K562 (cell line): Measurements from ENCODE around the gene ARHGAP23. TPM values are rescaled to one million over a fixed set of nuclear protein-coding genes. Genes with fewer than 3 reads are reported as not detected.
A peak's percentile ranks its signal among the peaks of the same experiment; 100 is the strongest.

ENCODE experiments used
- ATAC-seq: fragments of 200-7000 bp; cut with Tn5 transposase; 3 replicates; pipeline ENCODE4 v1.9.1; 2020; ENCODE audit warnings: moderate library complexity
- BruUV-seq: library from RNA; stranded (reverse); fragments of 400-500 nt; replicated peaks from 2 replicates; lab custom pipeline; 2021; lab: Mats Ljungman, UMichigan
- CTCF ChIA-PET: fragments of 300-600 bp; formaldehyde crosslinking; extraction: SDS; loops from one replicate; lab custom pipeline; 2021; ENCODE audit warnings: low intra/inter-chr PET ratio; lab: Yijun Ruan, JAX
- POLR2A ChIA-PET: fragments of 300-600, 350-650 bp; sonication (Branson Sonifier 250); formaldehyde crosslinking; extraction: SDS; loops from one replicate; lab custom pipeline; 2021; ENCODE audit warnings: antibody characterized with exemption, inconsistent platforms; lab: Yijun Ruan, JAX
- DNase-seq, 4 experiments: peaks; one replicate each; pipeline versions ENCODE4 v3.0.0 to v3.0.0-alpha.2; 2011 to 2018; ENCODE audit warnings: low spot score in 3 of 4, mixed read lengths in 3 of 4; ENCODE audit errors: extremely low read depth in 1 of 4
- FAIRE-seq: peaks from 2 replicates; lab custom pipeline; 2011; peaks lifted over from hg19 to GRCh38; lab: Jason Lieb, UNC
- H2AFZ ChIP-seq: 2 replicates; pipeline ENCODE4 v1.6.0; 2011; ENCODE audit warnings: low read depth, low read length, control low read depth, inconsistent platforms
- H3K27ac ChIP-seq: fragments of 200-600 bp; 3 replicates; pipeline ENCODE4 v1.8.0; 2011; ENCODE audit warnings: low read depth, mild to moderate bottlenecking, control low read depth, inconsistent platforms, low read length, moderate library complexity, mixed read lengths; ENCODE audit errors: extremely low read depth
- H3K27me3 ChIP-seq, 2 experiments: fragments of 300-600 bp in 1 of 2; 2 replicates in 1 of 2; 3 replicates in 1 of 2; pipeline versions ENCODE4 v1.6.0 to v1.8.0; 2011; ENCODE audit warnings: inconsistent platforms in 2 of 2, low read length in 2 of 2, mild to moderate bottlenecking in 1 of 2, mixed read lengths in 1 of 2, moderate library complexity in 1 of 2; ENCODE audit not compliant: control insufficient read depth in 2 of 2, insufficient read depth in 2 of 2
- H3K36me3 ChIP-seq: fragments of 300-600 bp; 3 replicates; pipeline ENCODE4 v1.8.0; 2011; ENCODE audit warnings: mild to moderate bottlenecking, low read length, inconsistent platforms; ENCODE audit not compliant: control insufficient read depth, insufficient read depth
- H3K4me1 ChIP-seq, 2 experiments: fragments of 200-600 bp in 1 of 2; replicated peaks in 1 of 2; 2 replicates in 1 of 2; 3 replicates in 1 of 2; pipeline versions ENCODE4 v1.5.1 to v1.8.0; 2011; ENCODE audit warnings: inconsistent platforms in 2 of 2, low read length in 2 of 2, mild to moderate bottlenecking in 1 of 2, mixed read lengths in 1 of 2, moderate library complexity in 1 of 2; ENCODE audit not compliant: control insufficient read depth in 2 of 2, insufficient read depth in 2 of 2
- H3K4me2 ChIP-seq: 2 replicates; pipeline ENCODE4 v1.6.1; 2011; ENCODE audit warnings: low read length, control low read depth, inconsistent platforms, mixed read lengths; ENCODE audit not compliant: insufficient read depth
- H3K4me3 ChIP-seq: fragments of 200-600 bp; sonication (generic), shearing (Covaris generic); 2 replicates; pipeline ENCODE4 v1.5.1; 2016; ENCODE audit warnings: control low read depth, inconsistent platforms
- H3K79me2 ChIP-seq: fragments of 200-600 bp; 3 replicates; pipeline ENCODE4 v1.8.0; 2011; ENCODE audit warnings: low read length, inconsistent platforms; ENCODE audit not compliant: control insufficient read depth, insufficient read depth
- H3K9ac ChIP-seq, 2 experiments: 2 replicates each; pipeline versions ENCODE4 v1.6.0 to v1.6.1; 2011; ENCODE audit warnings: low read depth in 2 of 2, low read length in 2 of 2, control low read depth in 1 of 2, inconsistent platforms in 1 of 2, mild to moderate bottlenecking in 1 of 2, mixed read lengths in 1 of 2; ENCODE audit not compliant: insufficient read depth in 1 of 2
- H3K9me1 ChIP-seq: one replicate; pipeline ENCODE4 v1.6.0; 2011; ENCODE audit warnings: inconsistent platforms, mild to moderate bottlenecking, low read length, moderate library complexity; ENCODE audit not compliant: control insufficient read depth, insufficient read depth
- H3K9me3 ChIP-seq: replicated peaks from 2 replicates; pipeline ENCODE4 v1.5.1; 2011; ENCODE audit warnings: low read depth, low read length, inconsistent platforms; ENCODE audit not compliant: control insufficient read depth, insufficient read depth
- H4K20me1 ChIP-seq: replicated peaks from 2 replicates; pipeline ENCODE4 v1.6.1; 2011; ENCODE audit warnings: low read length, inconsistent platforms, mixed read lengths; ENCODE audit not compliant: control insufficient read depth, insufficient read depth
- CXXC5 ChIP-seq: fragments of 250-450 bp; sonication (Bioruptor Pico); IDR thresholded peaks from 2 replicates; pipeline ENCODE4 v1.8.0; 2022; ENCODE audit warnings: inconsistent platforms, mild to moderate bottlenecking, moderate library complexity
- E2F6 ChIP-seq, 2 experiments: IDR thresholded peaks; 2 replicates each; pipeline ENCODE4 v1.6.1; 2011; ENCODE audit warnings: borderline replicate concordance in 1 of 2, control low read depth in 1 of 2, low read depth in 1 of 2, low read length in 1 of 2, mild to moderate bottlenecking in 1 of 2, mixed read lengths in 1 of 2, moderate library complexity in 1 of 2; ENCODE audit not compliant: insufficient read depth in 1 of 2, insufficient read length in 1 of 2, poor library complexity in 1 of 2, severe bottlenecking in 1 of 2; ENCODE audit errors: extremely low read depth in 1 of 2
- FOSL1 ChIP-seq: fragments of 200-800 bp; sonication (Bioruptor generic); conservative IDR thresholded peaks from 2 replicates; pipeline ENCODE4 v1.6.1; 2016; ENCODE audit warnings: missing genetic modification characterization, missing compliant biosample characterization
- JUND ChIP-seq, 2 experiments: IDR thresholded peaks; 2 replicates in 1 of 2; 3 replicates in 1 of 2; pipeline ENCODE4 v1.6.1; 2011; ENCODE audit warnings: borderline replicate concordance in 2 of 2, low read depth in 2 of 2, low read length in 2 of 2, improper control_type of control experiment in 1 of 2, missing biosample characterization in 1 of 2, missing genetic modification characterization in 1 of 2, missing genetic modification reagents in 1 of 2
- LCOR ChIP-seq: sonication (generic); formaldehyde crosslinking; IDR thresholded peaks from 2 replicates; pipeline ENCODE4 v1.8.0; 2022; ENCODE audit warnings: mild to moderate bottlenecking, missing genetic modification reagents
- MBD2 ChIP-seq: sonication (generic); IDR thresholded peaks from 2 replicates; pipeline ENCODE4 v1.6.1; 2016; ENCODE audit warnings: low read depth, borderline replicate concordance
- SP1 ChIP-seq: sonication (generic); formaldehyde crosslinking; IDR thresholded peaks from 2 replicates; pipeline ENCODE4 v1.8.1; 2022; ENCODE audit warnings: mild to moderate bottlenecking, missing genetic modification reagents
- TAF15 ChIP-seq: fragments of 200-400 bp; formaldehyde crosslinking; IDR thresholded peaks from 2 replicates; pipeline ENCODE4 v1.6.1; 2017; ENCODE audit warnings: mild to moderate bottlenecking, low read depth, low read length, moderate library complexity
- TCF15 ChIP-seq: fragments of 250-450 bp; sonication (Bioruptor Pico); IDR thresholded peaks from 2 replicates; pipeline ENCODE4 v1.8.0; 2022; ENCODE audit warnings: moderate library complexity, mild to moderate bottlenecking, inconsistent platforms
- TFE3 ChIP-seq: fragments of 450-650 bp; formaldehyde crosslinking; IDR thresholded peaks from 2 replicates; pipeline ENCODE4 v1.4.0; 2020; ENCODE audit warnings: mild to moderate bottlenecking, mixed read lengths
- ZBTB8A ChIP-seq: fragments of 450-650 bp; IDR thresholded peaks from 2 replicates; pipeline ENCODE4 v1.6.1; 2018; ENCODE audit warnings: mild to moderate bottlenecking, moderate library complexity; ENCODE audit not compliant: partially characterized antibody
- ZC3H4 ChIP-seq: sonication (generic); formaldehyde crosslinking; IDR thresholded peaks from 2 replicates; pipeline ENCODE4 v1.9.0; 2021; ENCODE audit warnings: missing genetic modification reagents, borderline replicate concordance
- ZFP36 ChIP-seq: fragments of 150-350 bp; IDR thresholded peaks from 2 replicates; pipeline ENCODE4 v1.6.1; 2018; ENCODE audit warnings: low read length, low read depth; ENCODE audit not compliant: partially characterized antibody
- ZNF217 ChIP-seq: sonication (generic); formaldehyde crosslinking; IDR thresholded peaks from 2 replicates; pipeline ENCODE4 v1.8.0; 2022; ENCODE audit warnings: mild to moderate bottlenecking, missing genetic modification reagents
- ZNF224 ChIP-seq: sonication (generic); formaldehyde crosslinking; IDR thresholded peaks from 2 replicates; pipeline ENCODE4 v1.8.0; 2022; ENCODE audit warnings: mild to moderate bottlenecking, missing genetic modification reagents
- ZNF551 ChIP-seq: fragments of 250-450 bp; sonication (Bioruptor Pico); IDR thresholded peaks from 2 replicates; pipeline ENCODE4 v1.5.0; 2021; ENCODE audit warnings: mild to moderate bottlenecking, moderate library complexity
- WGBS: fragments of 100-300 bp; shearing (Covaris generic); methylation state at CpG from one replicate; pipeline ENCODE4 v1.1.6; 2016; ENCODE audit warnings: low coverage, mixed read lengths; ENCODE audit not compliant: insufficient coverage; ENCODE audit errors: missing lambda C conversion rate; 5-methylcytosine and 5-hydroxymethylcytosine counted together
- in situ Hi-C: fragments of 300-500 bp; cut with MboI; formaldehyde crosslinking; loops from 4 replicates; pipeline ENCODE4 v1.15.0; 2018; ENCODE audit warnings: inconsistent platforms, mixed read lengths
- intact Hi-C: fragments of 100-400 bp; cut with micrococcal nuclease; formaldehyde crosslinking; loops from 2 replicates; pipeline ENCODE4 v1.14.2; 2022
- polyA plus RNA-seq, 8 experiments: library from polyadenylated mRNA; depleted of rRNA in 4 of 8; stranded (reverse) in 5 of 8; unstranded in 3 of 8; fragments of >200 nt; fragmentation: Nextera tagmentation in 2 of 8; fragmentation: Illumina TruSeq in 1 of 8; extraction: Ambion mirVana in 2 of 8; extraction: Trizol in 1 of 8; gene quantifications; 2 replicates each; pipeline versions ENCODE4 v1.2.1 to v1.2.3, GENCODE V29; 2011 to 2014; ENCODE audit warnings: inconsistent platforms in 1 of 8, missing spikeins in 1 of 8
- total RNA-seq, 7 experiments: library from RNA; depleted of rRNA in 6 of 7; stranded (reverse); fragments of >200 nt in 6 of 7; fragmentation: Illumina TruSeq in 2 of 7; extraction: Trizol in 2 of 7; gene quantifications; 2 replicates each; pipeline versions ENCODE4 v1.2.1 to v1.2.3, GENCODE V29; 2011 to 2021; ENCODE audit warnings: low replicate concordance in 1 of 7

ARHGAP23 gene
- total and polyA plus RNA-seq, 9 of the 15 experiments (the other 6 are each of a cell fraction or from before 2014, with no cell fraction given) = 0.01 to 2.7 (median 0.70) TPM

GRCh38 chr17:38447502-38448085 lies 19.3 kb downstream of the ARHGAP23 start (continued):
- no peak for TF ChIP-seq ZFP36
- no peak for TF ChIP-seq SP1 (CRISPR knock-in tag)
- no peak for TF ChIP-seq TAF15

GRCh38 chr17:38448208-38448771 lies 20.0 kb downstream of the ARHGAP23 start:
- no peak overlapping the region for H3K4me2 ChIP-seq
- peaks cover 6 to 12% of the 10 kb centered on the region in 2 experiments; a peak in 4 of 5 replicates for H3K4me1 ChIP-seq
- POLR2A ChIA-PET = interaction anchor here (0.7 to 1.6 kb wide), 2 partner anchors 11 to 134 kb away, joined by 3 to 4 read pairs; no protein-coding TSS in a partner anchor
- ATAC-seq (no peak; the same call in 2 of the 3 replicates), FAIRE-seq (no peak), DNase-seq (no peak)
- no TSS peak for BruUV-seq
- intact Hi-C loops = no loop called here
- H2AFZ ChIP-seq = no peak overlapping the region
- CTCF ChIA-PET = no interaction called here
- H3K4me3 ChIP-seq = no peak overlapping the region
- in situ Hi-C loops = no loop called here
- H3K9me3 ChIP-seq = no peaks in the 10 kb centered on the region
- no peaks in the 10 kb centered on the region for H3K9me1 ChIP-seq
- H3K36me3 ChIP-seq = no peaks in the 10 kb centered on the region
- H3K9ac ChIP-seq = no peak overlapping the region
- H3K79me2 ChIP-seq = no peaks in the 10 kb centered on the region
- peaks cover 5 to 46% of the 10 kb centered on the region in 2 experiments; a peak in 2 of 5 replicates for H3K27me3 ChIP-seq
- H4K20me1 ChIP-seq = peaks cover 17% of the 10 kb centered on the region
- 3% methylated on average over 9 of the region's 9 CpGs for WGBS
- no peak overlapping the region for H3K27ac ChIP-seq
- no peak for TF ChIP-seq LCOR (CRISPR knock-in tag)
- no peak for TF ChIP-seq ZNF551 (CRISPR knock-in tag)
- no peak for TF ChIP-seq ZC3H4 (CRISPR knock-in tag)
- TF ChIP-seq TFE3 (CRISPR knock-in tag) = no peak
- no peak for TF ChIP-seq ZNF217 (CRISPR knock-in tag)
- no peak for TF ChIP-seq ZBTB8A
- TF ChIP-seq CXXC5 (CRISPR knock-in tag) = no peak
- no peak for TF ChIP-seq ZNF224 (CRISPR knock-in tag)
- 0 out of 2 replicates have a peak, but pooled peaks have one; percentile 29 for TF ChIP-seq JUND (IDR thresholded peaks at IDR 0.05; ENCODE audit: borderline replicate concordance, low read depth, low read length)
- no peak for TF ChIP-seq JUND (tag; IDR thresholded peaks at IDR 0.05; ENCODE audit: borderline replicate concordance, low read depth, low read length)
- TF ChIP-seq MBD2 = no peak
- TF ChIP-seq TCF15 (CRISPR knock-in tag) = no peak
- TF ChIP-seq FOSL1 (tag) = peak; percentile 76
- no peak for TF ChIP-seq E2F6 (IDR thresholded peaks at IDR 0.05; ENCODE audit: borderline replicate concordance in 1 of 2, extremely low read depth in 1 of 2, insufficient read depth in 1 of 2, insufficient read length in 1 of 2, low read depth in 1 of 2, low read length in 1 of 2, poor library complexity in 1 of 2, severe bottlenecking in 1 of 2)
